Mesothelial cell of epicardium (in vitro differentiated cells): ENCODE measurements around the gene PCSK4. TPM values are rescaled to one million over a fixed set of nuclear protein-coding genes. Genes with fewer than 3 reads are reported as not detected.
"Not testable (repeated sequence)": the region's sequence is repeated elsewhere in the genome, so short reads cannot be mapped to it uniquely, and the experiment has no call there.

Source experiments
- DNase-seq, 2 experiments: peaks; one replicate each; pipeline ENCODE4 v3.0.0; 2021; ENCODE audit warnings: low spot score in 2 of 2; ENCODE audit not compliant: unreplicated experiment in 2 of 2
- H3K27ac Mint-ChIP-seq: 2 replicates; pipeline ENCODE4 v1.8.0; 2021; ENCODE audit warnings: mixed read lengths
- H3K27me3 Mint-ChIP-seq: 2 replicates; pipeline ENCODE4 v1.8.0; 2021; ENCODE audit warnings: low read depth, mixed read lengths
- H3K36me3 Mint-ChIP-seq: 2 replicates; pipeline ENCODE4 v1.8.0; 2021; ENCODE audit warnings: mixed read lengths
- H3K4me1 Mint-ChIP-seq: 2 replicates; pipeline ENCODE4 v1.8.0; 2021; ENCODE audit warnings: mixed read lengths
- H3K4me3 Mint-ChIP-seq: 2 replicates; pipeline ENCODE4 v1.8.0; 2021; ENCODE audit warnings: mild to moderate bottlenecking, moderate library complexity, mixed read lengths
- H3K9me3 Mint-ChIP-seq: 2 replicates; pipeline ENCODE4 v1.8.0; 2021; ENCODE audit warnings: mixed read lengths
- total RNA-seq: library from RNA; stranded (reverse); gene quantifications from 3 replicates; pipeline ENCODE4 v1.2.1, GENCODE V29; 2021
- TF ChIP-seq, protein P1 (sequence below): fragments of 200-600 bp; sonication (generic); IDR thresholded peaks from one replicate; pipeline ENCODE4 v1.5.0; 2021; ENCODE audit warnings: antibody characterized with exemption; ENCODE audit not compliant: unreplicated experiment

The PCSK4 gene
- total RNA-seq, 1 donor from 2014 or later: 22.6 TPM

DNA sequence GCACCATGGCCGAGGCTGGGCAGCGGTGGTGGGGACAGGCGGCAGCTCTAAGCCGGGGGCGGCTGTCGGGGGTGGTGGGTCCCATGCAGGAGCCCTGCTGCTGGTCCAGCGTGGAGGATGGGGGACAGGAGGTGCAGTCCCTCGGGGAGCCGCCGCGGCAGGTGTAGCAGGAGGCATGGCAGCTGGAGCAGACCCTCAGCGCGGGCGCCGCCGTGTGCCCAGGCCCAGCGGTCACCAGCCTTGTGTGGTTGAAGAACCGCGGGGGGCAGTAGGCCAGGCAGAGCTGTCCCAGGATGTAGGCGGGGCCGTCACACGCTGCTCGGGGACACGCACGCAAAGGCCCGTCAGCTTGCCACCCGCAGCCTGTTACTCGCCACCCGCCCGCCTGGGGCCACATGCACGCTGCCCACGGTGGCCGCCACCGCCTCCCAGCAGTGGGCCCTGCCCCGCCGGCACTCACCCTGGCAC, 8.2 kb downstream of the PCSK4 start:
- H3K27me3 Mint-ChIP-seq: no peaks in the 10 kb centered on the region

DNA sequence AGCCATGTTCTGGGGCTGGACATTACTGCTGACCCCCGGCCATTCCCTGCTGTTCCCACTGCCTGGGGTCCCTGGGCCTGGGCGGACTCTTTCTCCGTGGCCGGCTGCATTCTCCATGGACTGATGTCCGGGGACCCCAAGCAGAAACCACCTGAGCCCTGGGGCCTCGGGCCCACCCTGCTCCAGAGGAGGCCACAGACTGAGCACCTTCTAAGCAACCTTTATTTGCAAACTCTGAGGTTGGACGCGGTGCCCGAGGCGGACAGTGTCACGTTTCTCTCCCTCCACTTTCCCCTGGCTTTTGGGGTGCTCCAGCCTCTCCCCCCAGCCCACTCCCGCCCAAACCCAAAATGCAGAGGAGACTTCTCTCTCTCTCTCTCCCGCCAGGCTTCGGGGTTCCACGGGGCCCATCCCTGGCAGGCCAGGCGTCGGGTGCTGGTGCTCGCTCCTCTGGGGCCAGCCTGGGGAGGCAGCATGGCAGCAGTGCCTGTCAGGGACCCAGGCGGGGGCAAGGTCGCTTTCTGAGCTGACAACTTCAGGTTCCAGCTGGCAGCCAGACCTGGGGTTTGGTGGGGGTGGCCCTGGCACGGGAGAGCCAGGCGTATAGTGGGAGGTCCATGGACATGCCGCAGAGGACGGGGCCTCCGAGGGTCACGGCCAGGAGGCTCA, 8.8 kb downstream of the PCSK4 start:
- Mint-ChIP-seq H3K9me3 (no peaks in the 10 kb centered on the region), H3K4me1 (peaks cover 4% of the 10 kb centered on the region), H3K4me3 (no peak overlapping the region), H3K36me3 (peaks cover 2% of the 10 kb centered on the region), H3K27ac (no peak overlapping the region), H3K27me3 (no peaks in the 10 kb centered on the region)
- no peak for DNase-seq
- TF ChIP-seq, protein P1, sequence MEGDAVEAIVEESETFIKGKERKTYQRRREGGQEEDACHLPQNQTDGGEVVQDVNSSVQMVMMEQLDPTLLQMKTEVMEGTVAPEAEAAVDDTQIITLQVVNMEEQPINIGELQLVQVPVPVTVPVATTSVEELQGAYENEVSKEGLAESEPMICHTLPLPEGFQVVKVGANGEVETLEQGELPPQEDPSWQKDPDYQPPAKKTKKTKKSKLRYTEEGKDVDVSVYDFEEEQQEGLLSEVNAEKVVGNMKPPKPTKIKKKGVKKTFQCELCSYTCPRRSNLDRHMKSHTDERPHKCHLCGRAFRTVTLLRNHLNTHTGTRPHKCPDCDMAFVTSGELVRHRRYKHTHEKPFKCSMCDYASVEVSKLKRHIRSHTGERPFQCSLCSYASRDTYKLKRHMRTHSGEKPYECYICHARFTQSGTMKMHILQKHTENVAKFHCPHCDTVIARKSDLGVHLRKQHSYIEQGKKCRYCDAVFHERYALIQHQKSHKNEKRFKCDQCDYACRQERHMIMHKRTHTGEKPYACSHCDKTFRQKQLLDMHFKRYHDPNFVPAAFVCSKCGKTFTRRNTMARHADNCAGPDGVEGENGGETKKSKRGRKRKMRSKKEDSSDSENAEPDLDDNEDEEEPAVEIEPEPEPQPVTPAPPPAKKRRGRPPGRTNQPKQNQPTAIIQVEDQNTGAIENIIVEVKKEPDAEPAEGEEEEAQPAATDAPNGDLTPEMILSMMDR: no peak

More for the DNA sequence above, 8.2 kb downstream of the PCSK4 start:
- Mint-ChIP-seq H3K36me3 (peaks cover 2% of the 10 kb centered on the region), H3K9me3 (no peaks in the 10 kb centered on the region), H3K4me1 (peaks cover 4% of the 10 kb centered on the region), H3K4me3 (no peak overlapping the region), H3K27ac (no peak overlapping the region)
- no peak for DNase-seq
- TF ChIP-seq, protein P1: no peak

DNA sequence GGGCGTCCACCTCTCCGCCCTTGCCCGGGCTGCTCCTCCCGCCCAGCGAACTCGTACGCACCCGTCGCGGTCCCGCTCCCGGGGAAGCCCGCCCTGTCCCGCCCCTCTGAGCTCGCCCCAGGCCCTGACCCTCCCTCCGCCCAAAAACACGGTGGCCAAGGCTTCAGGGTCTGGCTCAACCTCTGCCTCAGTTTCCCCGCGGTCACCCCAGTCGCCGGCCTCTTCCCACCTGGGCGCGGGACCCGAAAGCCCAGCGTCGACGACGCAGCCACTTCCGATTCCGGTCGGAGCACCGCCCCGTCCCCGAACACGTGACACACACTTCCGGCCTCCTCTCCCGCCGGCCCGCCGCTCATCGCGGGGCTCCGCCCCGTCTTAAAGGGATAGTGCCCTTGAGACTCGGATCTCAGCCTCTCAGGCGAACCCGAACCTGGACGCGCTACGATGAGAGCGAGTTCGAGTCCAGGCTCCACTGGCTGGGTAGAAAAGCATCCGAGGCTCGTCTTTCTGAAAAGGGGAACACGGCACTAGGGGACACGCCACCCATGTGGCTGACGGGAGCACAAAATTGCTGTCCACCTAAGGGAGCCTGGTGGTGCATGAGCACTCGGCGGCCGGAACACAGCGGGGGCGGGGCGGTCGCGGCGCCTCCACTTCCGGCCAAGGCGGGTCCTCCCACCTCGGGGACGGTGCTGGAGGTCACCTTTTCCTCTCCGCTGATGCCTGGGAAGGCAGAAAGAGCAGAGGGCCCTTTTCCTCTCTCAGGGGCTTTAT, 11.0 kb downstream of the PCSK4 start, which contains the start of gene C19orf25:
Gene C19orf25, minus strand, starts transcription at position 282 of the 774 bp plus-strand sequence. CDS start 312 bp downstream, outside the sequence.
- H3K9me3 Mint-ChIP-seq: no peaks in the 10 kb centered on the region
- peak; percentile 86 to 93 for DNase-seq
- H3K4me3 Mint-ChIP-seq: peak within 1 kb of the TSS; percentile 95
- peaks cover 2% of the 10 kb centered on the region for H3K36me3 Mint-ChIP-seq
- peaks cover 2% of the 10 kb centered on the region for H3K27me3 Mint-ChIP-seq
- peaks cover 4% of the 10 kb centered on the region for H3K4me1 Mint-ChIP-seq
- TF ChIP-seq, protein P1: no peak
- peak within 1 kb of the TSS; percentile 94 for H3K27ac Mint-ChIP-seq

DNA sequence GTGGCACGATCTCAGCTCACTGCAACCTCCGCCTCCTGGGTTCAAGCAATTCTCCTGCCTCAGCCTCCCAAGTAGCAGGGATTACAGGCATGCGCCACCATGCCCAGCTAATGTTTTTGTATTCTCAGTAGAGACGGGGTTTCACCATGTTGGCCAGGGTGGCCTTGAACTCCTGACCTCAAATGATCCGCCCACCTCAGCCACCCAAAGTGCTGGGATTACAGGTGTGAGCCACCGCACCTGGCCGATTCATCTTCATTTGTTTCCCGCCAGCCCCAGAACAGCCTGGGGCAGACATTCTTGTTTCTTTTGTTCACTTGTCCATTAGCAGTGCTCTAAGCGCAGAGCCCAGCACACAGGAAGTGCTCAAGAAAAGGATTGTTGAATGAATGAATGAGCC, 13.1 kb downstream of the PCSK4 start:
- H3K4me1 Mint-ChIP-seq, H3K27ac Mint-ChIP-seq, H3K9me3 Mint-ChIP-seq, DNase-seq, H3K36me3 Mint-ChIP-seq: not testable (repeated sequence)
- Mint-ChIP-seq H3K4me3 (peak overlapping the region; percentile 39), H3K27me3 (peaks cover 18% of the 10 kb centered on the region)

DNA sequence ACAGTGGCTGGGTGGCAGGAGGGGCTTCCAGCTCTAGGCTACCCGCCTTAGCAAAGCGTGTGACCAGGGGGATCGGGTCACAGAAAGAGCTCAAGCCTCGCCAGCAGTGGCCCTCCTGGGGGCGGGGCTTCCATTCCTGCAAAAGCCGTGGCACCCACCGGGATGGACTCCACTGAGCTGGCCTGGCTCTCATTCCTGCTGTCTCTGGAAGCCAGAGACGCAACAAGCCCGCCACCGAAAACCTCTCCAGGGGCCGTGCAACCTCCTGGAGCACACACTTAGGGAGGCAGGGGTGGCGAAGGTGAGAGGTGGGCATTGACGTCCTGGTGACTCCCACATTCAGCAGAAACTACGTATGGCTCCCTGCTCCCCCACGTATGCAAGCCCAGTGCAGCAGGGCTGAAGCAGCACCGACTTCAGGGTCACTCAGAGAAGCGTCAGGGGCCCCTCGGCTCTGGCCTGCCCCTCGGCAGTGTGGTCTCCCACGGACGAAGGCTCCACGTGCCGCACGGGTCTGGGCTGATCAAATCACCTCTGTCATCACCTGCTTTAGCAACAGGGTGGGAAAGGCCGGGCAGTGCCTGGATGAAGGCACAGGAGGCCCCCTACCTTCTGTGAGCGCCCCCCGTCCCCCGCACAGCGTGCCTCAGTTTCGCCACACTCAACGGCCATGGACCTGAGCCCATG, 14.3 kb downstream of the PCSK4 start:
- DNase-seq: no peak
- Mint-ChIP-seq H3K36me3 (no peaks in the 10 kb centered on the region), H3K4me3 (no peak overlapping the region)

More for the DNA sequence above, 14.3 kb downstream of the PCSK4 start:
- Mint-ChIP-seq H3K4me1 (peaks cover 6% of the 10 kb centered on the region), H3K27ac (no peak overlapping the region), H3K9me3 (no peaks in the 10 kb centered on the region), H3K27me3 (peaks cover 29% of the 10 kb centered on the region)
- TF ChIP-seq, protein P1: no peak
